Astrocyte of the spinal cord (primary cell): ENCODE measurements around the gene KANSL3.

Experiments used
- DNase-seq: peaks from one replicate; pipeline ENCODE4 v3.0.0; 2011; ENCODE audit warnings: low read depth, low spot score
- H3K4me3 ChIP-seq: 2 replicates; pipeline ENCODE4 v1.5.1; 2011; ENCODE audit warnings: low read depth, mild to moderate bottlenecking, low read length, moderate library complexity
- CTCF ChIP-seq: IDR thresholded peaks from 2 replicates; pipeline ENCODE4 v1.5.1; 2012; ENCODE audit warnings: low read depth, mild to moderate bottlenecking, low read length, inconsistent platforms
- in situ Hi-C: cut with HindIII; loops from 2 replicates; pipeline ENCODE4 v1.10.0; 2017; ENCODE audit warnings: low sequenced_read_pairs

Gene KANSL3

GRCh38 chr2:96616128-96616527 is 22.0 kb downstream of the KANSL3 start:
- DNase-seq: no peak
- TF ChIP-seq CTCF: no peak
- in situ Hi-C loops: no loop called here

GRCh38 chr2:96608469-96609455 is 29.4 kb downstream of the KANSL3 start:
- TF ChIP-seq CTCF: no peak
- peak; percentile 28 for DNase-seq
- in situ Hi-C loops: no loop called here
- H3K4me3 ChIP-seq: no peak overlapping the region

More at GRCh38 chr2:96616128-96616527, 22.0 kb downstream of the KANSL3 start:
- no peak overlapping the region for H3K4me3 ChIP-seq

- TF ChIP-seq CTCF: peak; percentile 17
- H3K4me3 ChIP-seq: no peak overlapping the region
- no peak for DNase-seq
- in situ Hi-C loops: no loop called here
Measured at GRCh38 chr2:96604104-96604503, 34.0 kb downstream of the KANSL3 start.

GRCh38 chr2:96602330-96602823 is 35.7 kb downstream of the KANSL3 start:
- H3K4me3 ChIP-seq: no peak overlapping the region
- no peak for TF ChIP-seq CTCF
- no peak for DNase-seq
- in situ Hi-C loops: no loop called here

- no peak for DNase-seq
- H3K4me3 ChIP-seq: no peak overlapping the region
- in situ Hi-C loops: no loop called here
- TF ChIP-seq CTCF: no peak
Measured at GRCh38 chr2:96601382-96602292, 36.5 kb downstream of the KANSL3 start.

- TF ChIP-seq CTCF: no peak
- in situ Hi-C loops: no loop called here
- H3K4me3 ChIP-seq: no peak overlapping the region
- DNase-seq: no peak
Measured at GRCh38 chr2:96599941-96600340, 38.2 kb downstream of the KANSL3 start.
